HG02678 (cell line): ENCODE results near the gene EXOC1.
"Not testable (repeated sequence)": the region's sequence is repeated elsewhere in the genome, so short reads cannot be mapped to it uniquely, and the experiment has no call there.

Experiments
- ATAC-seq: cut with Tn5 transposase; IDR thresholded peaks from one replicate; pipeline ENCODE4 v1.9.1; 2021; ENCODE audit warnings: mild to moderate bottlenecking, moderate library complexity; ENCODE audit not compliant: unreplicated experiment

EXOC1 gene

GRCh38 chr4:55853484-55854046, at the start of gene EXOC1:
EXOC1 (plus strand) TSS chr4:55853648; CDS start chr4:55858324, 4,676 bp downstream.
- peak; percentile 98 for ATAC-seq

GRCh38 chr4:55807556-55807955, 45.9 kb upstream of the EXOC1 start:
- ATAC-seq: no peak

GRCh38 chr4:55808186-55808585, 45.3 kb upstream of the EXOC1 start:
- ATAC-seq: no peak

GRCh38 chr4:55808632-55809031, 44.8 kb upstream of the EXOC1 start:
- no peak for ATAC-seq

- no peak for ATAC-seq
Observed at GRCh38 chr4:55817691-55818090, 35.8 kb upstream of the EXOC1 start.

- no peak for ATAC-seq
Observed at GRCh38 chr4:55819634-55820033, 33.8 kb upstream of the EXOC1 start, which contains the start of gene EXOC1L. EXOC1L (plus strand) TSS chr4:55819790; CDS start chr4:55820027, 237 bp downstream.

GRCh38 chr4:55820279-55820678, 33.2 kb upstream of the EXOC1 start:
- no peak for ATAC-seq

- no peak for ATAC-seq
Observed at GRCh38 chr4:55822329-55822728, 31.1 kb upstream of the EXOC1 start.

- no peak for ATAC-seq
Observed at GRCh38 chr4:55824865-55825264, 28.6 kb upstream of the EXOC1 start.

- no peak for ATAC-seq
Observed at GRCh38 chr4:55826986-55827385, 26.5 kb upstream of the EXOC1 start.

GRCh38 chr4:55827582-55827981, 25.9 kb upstream of the EXOC1 start:
- no peak for ATAC-seq

- no peak for ATAC-seq
Observed at GRCh38 chr4:55830048-55830447, 23.4 kb upstream of the EXOC1 start.

GRCh38 chr4:55830716-55831115, 22.7 kb upstream of the EXOC1 start:
- no peak for ATAC-seq

- ATAC-seq: no peak
Observed at GRCh38 chr4:55834086-55834795, 19.2 kb upstream of the EXOC1 start.

GRCh38 chr4:55837903-55838302, 15.5 kb upstream of the EXOC1 start:
- ATAC-seq: no peak

GRCh38 chr4:55838356-55838755, 15.1 kb upstream of the EXOC1 start:
- ATAC-seq: no peak

- ATAC-seq: no peak
Observed at GRCh38 chr4:55838952-55839351, 14.5 kb upstream of the EXOC1 start.

GRCh38 chr4:55840956-55841355, 12.5 kb upstream of the EXOC1 start:
- no peak for ATAC-seq

- not testable (repeated sequence) for ATAC-seq
Observed at GRCh38 chr4:55841373-55842239, 11.8 kb upstream of the EXOC1 start.

- ATAC-seq: not testable (repeated sequence)
Observed at GRCh38 chr4:55842312-55842711, 11.1 kb upstream of the EXOC1 start.

GRCh38 chr4:55849724-55850123, 3.7 kb upstream of the EXOC1 start:
- no peak for ATAC-seq

GRCh38 chr4:55851885-55852284, 1.6 kb upstream of the EXOC1 start:
- ATAC-seq: no peak
